Neural progenitor cell (in vitro differentiated cells): ENCODE measurements around the gene SDF4. TPM values are rescaled to one million over a fixed set of nuclear protein-coding genes. Genes with fewer than 3 reads are reported as not detected.

Experiments used
- DNase-seq: peaks from one replicate; pipeline ENCODE4 v3.0.0-alpha.2; 2016; ENCODE audit warnings: low spot score
- H2AFZ ChIP-seq: fragments of 200-600 bp; sonication (generic); replicated peaks from 2 replicates; pipeline ENCODE4 v1.6.1; 2016; ENCODE audit warnings: antibody characterized with exemption
- H3F3A ChIP-seq: fragments of 200-600 bp; sonication (generic); 2 replicates; pipeline ENCODE4 v1.6.1; 2016; ENCODE audit warnings: antibody characterized with exemption, low read depth
- H3K27ac ChIP-seq: fragments of 200-600 bp; sonication (generic); 2 replicates; pipeline ENCODE4 v1.5.1; 2016; ENCODE audit warnings: mild to moderate bottlenecking
- H3K27me3 ChIP-seq: fragments of 200-600 bp; sonication (generic); 2 replicates; pipeline ENCODE4 v1.6.1; 2016; ENCODE audit warnings: mild to moderate bottlenecking, moderate library complexity
- H3K36me3 ChIP-seq: fragments of 200-600 bp; sonication (generic); 2 replicates; pipeline ENCODE4 v1.5.1; 2016
- H3K4me1 ChIP-seq: fragments of 200-600 bp; sonication (generic); 2 replicates; pipeline ENCODE4 v1.6.1; 2016; ENCODE audit warnings: mixed run types
- H3K4me2 ChIP-seq: fragments of 200-600 bp; sonication (generic); 2 replicates; pipeline ENCODE4 v1.6.1; 2016
- H3K4me3 ChIP-seq: fragments of 200-600 bp; sonication (generic); 2 replicates; pipeline ENCODE4 v1.5.1; 2016
- H3K79me2 ChIP-seq: fragments of 200-600 bp; sonication (generic); 2 replicates; pipeline ENCODE4 v1.6.1; 2016; ENCODE audit warnings: low read depth
- H3K9ac ChIP-seq: fragments of 200-600 bp; sonication (generic); 2 replicates; pipeline ENCODE4 v1.6.1; 2016
- H3K9me3 ChIP-seq: fragments of 200-600 bp; sonication (generic); 2 replicates; pipeline ENCODE4 v1.5.1; 2016; ENCODE audit warnings: low read depth
- H4K20me1 ChIP-seq: fragments of 200-600 bp; sonication (generic); 2 replicates; pipeline ENCODE4 v1.6.1; 2016; ENCODE audit warnings: low read depth
- H3K27ac Mint-ChIP-seq: 3 replicates; pipeline ENCODE4 v1.8.0; 2021; ENCODE audit warnings: mixed read lengths
- H3K27me3 Mint-ChIP-seq: 2 replicates; pipeline ENCODE4 v1.8.0; 2022; ENCODE audit warnings: low read depth, mild to moderate bottlenecking, inconsistent platforms, moderate library complexity, mixed read lengths; ENCODE audit not compliant: insufficient read depth
- H3K36me3 Mint-ChIP-seq: 3 replicates; pipeline ENCODE4 v1.8.0; 2021; ENCODE audit warnings: mixed read lengths
- H3K4me1 Mint-ChIP-seq: 3 replicates; pipeline ENCODE4 v1.8.0; 2021; ENCODE audit warnings: mixed read lengths
- H3K4me3 Mint-ChIP-seq: 3 replicates; pipeline ENCODE4 v1.8.0; 2021; ENCODE audit warnings: mild to moderate bottlenecking, moderate library complexity, mixed read lengths
- H3K9me3 Mint-ChIP-seq: 3 replicates; pipeline ENCODE4 v1.8.0; 2020; ENCODE audit warnings: mixed read lengths
- CTCF ChIP-seq: fragments of 200-600 bp; sonication (generic); IDR thresholded peaks from 2 replicates; pipeline ENCODE4 v1.5.1; 2017; ENCODE audit warnings: antibody characterized with exemption, mild to moderate bottlenecking
- EZH2 ChIP-seq: fragments of 200-600 bp; sonication (generic); IDR thresholded peaks from 2 replicates; pipeline ENCODE4 v1.6.1; 2017; ENCODE audit warnings: antibody characterized with exemption, mild to moderate bottlenecking, moderate library complexity
- EZH2phosphoT487 ChIP-seq: fragments of 200-600 bp; sonication (generic); IDR thresholded peaks from 2 replicates; pipeline ENCODE4 v1.6.1; 2017; ENCODE audit warnings: antibody characterized with exemption
- total RNA-seq: library from RNA; depleted of rRNA; stranded (reverse); fragments of >200 nt; gene quantifications from 2 replicates; pipeline ENCODE4 v1.2.3, GENCODE V29; 2015; ENCODE audit warnings: low replicate concordance

SDF4 gene
- total RNA-seq, 1 donor from 2014 or later, result 16.6 TPM

GRCh38 chr1:1278620-1279019 is 46.8 kb upstream of the SDF4 start:
- Mint-ChIP-seq H3K27ac (no peak overlapping the region), H3K4me1 (peaks cover 19% of the 10 kb centered on the region), H3K4me3 (no peak overlapping the region), H3K27me3 (peaks cover 9% of the 10 kb centered on the region), H3K36me3 (peaks cover 3% of the 10 kb centered on the region), H3K9me3 (peaks cover 2% of the 10 kb centered on the region)
- DNase-seq, result no peak
- no peaks in the 10 kb centered on the region for H3K27me3 ChIP-seq
- H3K9ac ChIP-seq, result no peak overlapping the region
- H3K27ac ChIP-seq, result no peak overlapping the region
- no peaks in the 10 kb centered on the region for H3K9me3 ChIP-seq
- no peaks in the 10 kb centered on the region for H3K79me2 ChIP-seq
- no peak overlapping the region for H2AFZ ChIP-seq
- H4K20me1 ChIP-seq, result no peaks in the 10 kb centered on the region
- no peak overlapping the region for H3K4me3 ChIP-seq
- no peaks in the 10 kb centered on the region for H3F3A ChIP-seq
- H3K4me2 ChIP-seq, result no peak overlapping the region
- H3K4me1 ChIP-seq, result peaks cover 3% of the 10 kb centered on the region
- no peaks in the 10 kb centered on the region for H3K36me3 ChIP-seq
- TF ChIP-seq CTCF (no peak), EZH2 (no peak), EZH2phosphoT487 (no peak)

GRCh38 chr1:1275836-1276235 is 44.0 kb upstream of the SDF4 start:
- Mint-ChIP-seq H3K27ac (peak overlapping the region; percentile 63), H3K9me3 (peaks cover 2% of the 10 kb centered on the region), H3K4me3 (peak overlapping the region; percentile 79), H3K36me3 (peaks cover 10% of the 10 kb centered on the region), H3K27me3 (peaks cover 4% of the 10 kb centered on the region), H3K4me1 (peaks cover 26% of the 10 kb centered on the region)
- DNase-seq, result no peak
- no peaks in the 10 kb centered on the region for H3F3A ChIP-seq
- peaks cover 25% of the 10 kb centered on the region for H4K20me1 ChIP-seq
- no peak overlapping the region for H3K9ac ChIP-seq
- no peak overlapping the region for H3K27ac ChIP-seq
- H3K79me2 ChIP-seq, result peaks cover 28% of the 10 kb centered on the region
- no peaks in the 10 kb centered on the region for H3K36me3 ChIP-seq
- no peak for TF ChIP-seq EZH2
- TF ChIP-seq EZH2phosphoT487, result no peak
- no peak for TF ChIP-seq CTCF
- no peak overlapping the region for H3K4me3 ChIP-seq
- no peaks in the 10 kb centered on the region for H3K9me3 ChIP-seq
- H3K4me1 ChIP-seq, result peaks cover 12% of the 10 kb centered on the region
- no peak overlapping the region for H2AFZ ChIP-seq
- no peak overlapping the region for H3K4me2 ChIP-seq
- H3K27me3 ChIP-seq, result no peaks in the 10 kb centered on the region

- H2AFZ ChIP-seq, result no peak overlapping the region
- H3K9ac ChIP-seq, result no peak overlapping the region
- Mint-ChIP-seq H3K36me3 (peaks cover 13% of the 10 kb centered on the region), H3K27ac (no peak overlapping the region), H3K4me3 (peak overlapping the region; percentile 82), H3K27me3 (peaks cover 4% of the 10 kb centered on the region), H3K9me3 (peaks cover 2% of the 10 kb centered on the region), H3K4me1 (peaks cover 30% of the 10 kb centered on the region)
- no peak overlapping the region for H3K4me3 ChIP-seq
- TF ChIP-seq EZH2, result no peak
- TF ChIP-seq CTCF, result no peak
- no peak for TF ChIP-seq EZH2phosphoT487
- H3K27me3 ChIP-seq, result no peaks in the 10 kb centered on the region
- peaks cover 36% of the 10 kb centered on the region for H3K79me2 ChIP-seq
- peaks cover 12% of the 10 kb centered on the region for H3K4me1 ChIP-seq
- peaks cover 33% of the 10 kb centered on the region for H4K20me1 ChIP-seq
- H3K27ac ChIP-seq, result no peak overlapping the region
- no peaks in the 10 kb centered on the region for H3K9me3 ChIP-seq
- no peaks in the 10 kb centered on the region for H3F3A ChIP-seq
- H3K4me2 ChIP-seq, result peak overlapping the region; percentile 98
- DNase-seq, result no peak
- no peaks in the 10 kb centered on the region for H3K36me3 ChIP-seq
Observed at GRCh38 chr1:1274931-1275431, 43.2 kb upstream of the SDF4 start.
